MM.1S (cell line): ENCODE results near the gene IFT122.
"Not testable (repeated sequence)": the region's sequence is repeated elsewhere in the genome, so short reads cannot be mapped to it uniquely, and the experiment has no call there.

ENCODE experiments used
- CTCF ChIP-seq: fragments of 300-600 bp; sonication (generic); IDR thresholded peaks from 2 replicates; pipeline ENCODE4 v1.5.1; 2016; ENCODE audit warnings: antibody characterized with exemption, low read length, mixed read lengths
- EZH2phosphoT487 ChIP-seq: fragments of 300-600 bp; sonication (generic); IDR thresholded peaks from 2 replicates; pipeline ENCODE4 v1.6.1; 2018; ENCODE audit warnings: antibody characterized with exemption, low read length

DNA sequence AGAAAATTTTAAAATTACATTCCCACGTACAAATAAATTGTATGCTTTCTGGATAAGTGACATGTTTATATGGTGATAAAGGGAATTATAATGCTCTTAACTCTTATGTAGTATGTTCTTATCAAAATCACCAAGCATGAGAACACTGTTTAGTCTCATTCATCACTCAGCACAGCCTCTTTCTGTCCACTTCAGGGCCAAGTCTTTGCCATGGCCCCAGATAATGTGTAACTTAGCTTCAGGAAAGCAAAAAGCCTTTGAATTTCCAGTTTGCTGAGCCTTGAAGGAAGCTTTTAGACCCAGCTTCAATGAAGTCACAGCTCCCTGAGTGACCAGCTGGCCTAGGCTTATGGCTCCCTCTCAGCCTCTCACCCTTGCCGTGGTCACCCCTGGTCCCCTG, 57.9 kb downstream of the IFT122 start:
- TF ChIP-seq EZH2phosphoT487, CTCF: not testable (repeated sequence)
